Measurements from ENCODE around the gene GALNT16.
"Not testable (repeated sequence)": the region's sequence is repeated elsewhere in the genome, so short reads cannot be mapped to it uniquely, and the experiment has no call there.

Gene GALNT16

GRCh38 chr14:69364378-69364777 lies 104.4 kb downstream of the GALNT16 start:
- no peak for DNase-seq (ENCODE audit: low spot score)

- no peak for DNase-seq (ENCODE audit: low spot score)
Observed at GRCh38 chr14:69366069-69366468, 106.1 kb downstream of the GALNT16 start.

- no peak for DNase-seq (ENCODE audit: low spot score)
Observed at GRCh38 chr14:69366761-69367160, 106.8 kb downstream of the GALNT16 start.

- DNase-seq (ENCODE audit: low spot score) = no peak
Observed at GRCh38 chr14:69368381-69368780, 108.4 kb downstream of the GALNT16 start.

GRCh38 chr14:69370061-69370460 lies 110.1 kb downstream of the GALNT16 start:
- no peak for DNase-seq (ENCODE audit: low spot score)

GRCh38 chr14:69372146-69372545 lies 112.2 kb downstream of the GALNT16 start:
- no peak for DNase-seq (ENCODE audit: low spot score)

- DNase-seq (ENCODE audit: low spot score) = no peak
Observed at GRCh38 chr14:69373104-69373503, 113.1 kb downstream of the GALNT16 start.

GRCh38 chr14:69374235-69374634 lies 114.3 kb downstream of the GALNT16 start:
- DNase-seq (ENCODE audit: low spot score) = no peak

- no peak for DNase-seq (ENCODE audit: low spot score)
Observed at GRCh38 chr14:69375182-69375581, 115.2 kb downstream of the GALNT16 start.

- DNase-seq (ENCODE audit: low spot score) = no peak
Observed at GRCh38 chr14:69375722-69376121, 115.8 kb downstream of the GALNT16 start.

- DNase-seq (ENCODE audit: low spot score) = no peak
Observed at GRCh38 chr14:69376439-69376838, 116.5 kb downstream of the GALNT16 start.

- DNase-seq (ENCODE audit: low spot score) = no peak
Observed at GRCh38 chr14:69378274-69378673, 118.3 kb downstream of the GALNT16 start.

- DNase-seq (ENCODE audit: low spot score) = no peak
Observed at GRCh38 chr14:69387311-69387710, 127.4 kb downstream of the GALNT16 start.

- not testable (repeated sequence) for DNase-seq (ENCODE audit: low spot score)
Observed at GRCh38 chr14:69391400-69391799, 131.4 kb downstream of the GALNT16 start.

GRCh38 chr14:69392481-69392880 lies 132.5 kb downstream of the GALNT16 start:
- DNase-seq (ENCODE audit: low spot score) = no peak

GRCh38 chr14:69395929-69396328 lies 136.0 kb downstream of the GALNT16 start:
- DNase-seq (ENCODE audit: low spot score) = no peak

- peak; percentile 98 for DNase-seq (ENCODE audit: low spot score)
Observed at GRCh38 chr14:69398053-69398817, 138.3 kb downstream of the GALNT16 start, which contains the start of the genes ERH and SLC39A9. ERH (minus strand) TSS chr14:69398299; CDS start chr14:69398233, 66 bp downstream. SLC39A9 (plus strand) TSS chr14:69398692; CDS start chr14:69399370, 678 bp downstream.

GRCh38 chr14:69398818-69399210 lies 138.9 kb downstream of the GALNT16 start:
- no peak for DNase-seq (ENCODE audit: low spot score)

GRCh38 chr14:69399750-69400149 lies 139.8 kb downstream of the GALNT16 start:
- no peak for DNase-seq (ENCODE audit: low spot score)

GRCh38 chr14:69400154-69400553 lies 140.2 kb downstream of the GALNT16 start:
- no peak for DNase-seq (ENCODE audit: low spot score)

GRCh38 chr14:69401841-69402240 lies 141.9 kb downstream of the GALNT16 start:
- no peak for DNase-seq (ENCODE audit: low spot score)

GRCh38 chr14:69404478-69404877 lies 144.5 kb downstream of the GALNT16 start:
- DNase-seq (ENCODE audit: low spot score) = no peak

GRCh38 chr14:69404883-69405282 lies 144.9 kb downstream of the GALNT16 start:
- DNase-seq (ENCODE audit: low spot score) = no peak

- DNase-seq (ENCODE audit: low spot score) = no peak
Observed at GRCh38 chr14:69405762-69406161, 145.8 kb downstream of the GALNT16 start.
